ENCODE results near the gene TRAIP.

Gene TRAIP

DNA sequence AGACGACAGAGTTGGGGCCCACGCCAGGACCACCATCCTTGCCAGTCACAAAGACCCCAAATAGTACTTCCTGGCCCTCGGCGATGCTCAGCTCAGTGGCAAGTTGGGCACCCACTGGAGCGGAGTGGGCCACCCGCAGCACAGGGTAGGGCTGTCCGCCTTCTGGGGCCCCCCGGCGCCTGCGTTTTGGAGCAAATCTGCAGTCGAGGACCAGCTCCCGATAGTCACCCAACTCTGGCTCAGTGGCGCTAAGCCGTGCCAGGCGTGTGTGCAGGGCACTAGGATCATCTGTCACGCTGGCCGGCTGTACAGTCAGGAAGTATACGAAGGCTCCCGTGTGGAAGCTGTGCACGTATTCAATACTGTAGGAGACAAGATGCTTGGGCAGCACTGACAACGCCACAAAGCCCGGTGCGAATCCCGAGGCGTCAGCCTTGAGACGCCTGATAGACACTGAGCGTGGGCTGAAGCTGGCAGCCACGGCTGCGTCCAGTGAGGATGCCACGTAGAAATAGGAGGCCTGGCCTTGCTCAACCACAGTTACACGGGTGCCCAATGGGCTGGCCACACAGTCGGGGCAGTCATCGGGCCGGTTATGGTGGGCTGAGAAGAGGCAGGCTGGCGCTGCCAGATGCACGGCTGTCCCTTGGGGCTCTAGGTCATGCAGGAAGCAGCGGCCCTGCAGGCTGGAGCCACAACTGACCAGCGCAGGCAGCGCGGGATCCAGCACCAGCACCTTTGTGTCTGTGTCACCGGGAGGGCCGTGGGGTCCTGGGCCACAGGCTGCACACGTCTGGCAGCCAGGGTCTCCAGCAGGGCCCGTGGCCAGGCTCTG, 46.4 kb upstream of the TRAIP start:
- H4K20me1 ChIP-seq (ENCODE audit: insufficient read depth, low read length, poor library complexity, severe bottlenecking): no peaks in the 10 kb centered on the region
- H3K9me3 ChIP-seq (ENCODE audit: insufficient read depth, low read depth, low read length): no peaks in the 10 kb centered on the region
- H3K9ac ChIP-seq (ENCODE audit: low read depth, low read length, poor library complexity, severe bottlenecking): no peak overlapping the region
- no peak overlapping the region for H3K4me2 ChIP-seq (ENCODE audit: low read depth, low read length, poor library complexity, severe bottlenecking)
- H2AFZ ChIP-seq (ENCODE audit: low read length): no peak overlapping the region
- H3K27me3 ChIP-seq (ENCODE audit: insufficient read depth, low read length, poor library complexity, severe bottlenecking): no peaks in the 10 kb centered on the region
- H3K79me2 ChIP-seq (ENCODE audit: insufficient read depth, low read length): no peaks in the 10 kb centered on the region
- TF ChIP-seq EZH2phosphoT487 (IDR thresholded peaks at IDR 0.05; ENCODE audit: borderline replicate concordance): no peak
- TF ChIP-seq, protein P1, sequence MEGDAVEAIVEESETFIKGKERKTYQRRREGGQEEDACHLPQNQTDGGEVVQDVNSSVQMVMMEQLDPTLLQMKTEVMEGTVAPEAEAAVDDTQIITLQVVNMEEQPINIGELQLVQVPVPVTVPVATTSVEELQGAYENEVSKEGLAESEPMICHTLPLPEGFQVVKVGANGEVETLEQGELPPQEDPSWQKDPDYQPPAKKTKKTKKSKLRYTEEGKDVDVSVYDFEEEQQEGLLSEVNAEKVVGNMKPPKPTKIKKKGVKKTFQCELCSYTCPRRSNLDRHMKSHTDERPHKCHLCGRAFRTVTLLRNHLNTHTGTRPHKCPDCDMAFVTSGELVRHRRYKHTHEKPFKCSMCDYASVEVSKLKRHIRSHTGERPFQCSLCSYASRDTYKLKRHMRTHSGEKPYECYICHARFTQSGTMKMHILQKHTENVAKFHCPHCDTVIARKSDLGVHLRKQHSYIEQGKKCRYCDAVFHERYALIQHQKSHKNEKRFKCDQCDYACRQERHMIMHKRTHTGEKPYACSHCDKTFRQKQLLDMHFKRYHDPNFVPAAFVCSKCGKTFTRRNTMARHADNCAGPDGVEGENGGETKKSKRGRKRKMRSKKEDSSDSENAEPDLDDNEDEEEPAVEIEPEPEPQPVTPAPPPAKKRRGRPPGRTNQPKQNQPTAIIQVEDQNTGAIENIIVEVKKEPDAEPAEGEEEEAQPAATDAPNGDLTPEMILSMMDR (conservative IDR thresholded peaks at IDR 0.05; ENCODE audit: low read length): no peak
- H3K9me2 ChIP-seq (replicated peaks; ENCODE audit: low read depth, low read length): no peaks in the 10 kb centered on the region
- peaks cover 6% of the 10 kb centered on the region for H3K4me1 ChIP-seq (ENCODE audit: insufficient read depth, low read length, poor library complexity, severe bottlenecking)
- H3K4me3 ChIP-seq (ENCODE audit: low read length, poor library complexity, severe bottlenecking): no peak overlapping the region
- H3K36me3 ChIP-seq (ENCODE audit: insufficient read depth, low read length): no peaks in the 10 kb centered on the region
- no peaks in the 10 kb centered on the region for H3F3A ChIP-seq (ENCODE audit: low read depth)

DNA sequence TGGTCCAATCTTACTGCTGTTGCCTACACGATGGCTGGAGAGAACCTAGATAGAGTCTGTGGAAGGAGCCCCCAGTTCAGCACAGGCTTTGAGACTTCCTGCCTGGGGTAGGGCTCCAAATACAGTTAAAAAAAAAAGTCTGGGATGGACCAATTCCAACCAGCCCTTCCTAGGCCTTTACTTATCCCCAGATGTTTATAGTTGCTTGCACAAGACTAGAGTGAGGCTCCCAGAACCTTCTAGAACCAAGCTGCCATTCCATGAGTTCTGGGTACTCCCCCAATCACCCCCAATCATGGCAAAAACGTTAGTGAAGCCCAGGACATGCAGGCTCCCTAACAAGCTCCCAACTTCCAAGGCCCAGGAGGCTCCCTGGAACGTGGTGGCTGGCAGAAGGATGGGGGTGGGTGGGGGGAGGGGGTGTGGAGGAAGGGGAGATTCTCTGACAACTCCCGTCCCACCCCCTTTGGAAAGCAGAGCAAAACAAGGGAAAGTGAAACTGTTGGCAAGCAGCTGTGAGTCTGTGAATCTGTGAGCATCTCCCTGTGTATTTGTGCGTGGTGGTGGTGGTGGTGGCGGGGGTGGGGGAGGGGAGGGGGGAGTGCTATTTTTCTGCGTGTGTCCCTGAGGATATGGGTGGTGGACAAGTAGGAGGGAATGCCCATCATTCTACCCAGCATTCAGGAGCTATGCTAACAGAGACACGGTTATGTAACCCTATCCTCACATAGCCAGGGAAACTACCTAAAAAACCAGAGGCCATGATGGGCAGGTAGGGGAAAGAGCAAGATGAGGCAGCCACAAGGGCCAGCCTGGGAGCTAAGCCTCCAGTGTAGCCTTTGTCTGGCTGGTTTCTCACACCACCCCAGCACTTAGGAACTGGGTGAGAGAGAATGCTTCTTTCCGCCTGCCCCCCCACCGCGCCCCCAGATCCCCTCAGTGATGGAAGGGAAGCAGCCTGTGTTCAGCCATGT, 45.3 kb upstream of the TRAIP start:
- no peaks in the 10 kb centered on the region for H3K9me3 ChIP-seq (ENCODE audit: insufficient read depth, low read depth, low read length)
- no peak overlapping the region for H3K4me2 ChIP-seq (ENCODE audit: low read depth, low read length, poor library complexity, severe bottlenecking)
- no peak overlapping the region for H3K4me3 ChIP-seq (ENCODE audit: low read length, poor library complexity, severe bottlenecking)
- peaks cover 6% of the 10 kb centered on the region for H3K4me1 ChIP-seq (ENCODE audit: insufficient read depth, low read length, poor library complexity, severe bottlenecking)
- no peaks in the 10 kb centered on the region for H3K79me2 ChIP-seq (ENCODE audit: insufficient read depth, low read length)
- no peaks in the 10 kb centered on the region for H3F3A ChIP-seq (ENCODE audit: low read depth)
- H3K27me3 ChIP-seq (ENCODE audit: insufficient read depth, low read length, poor library complexity, severe bottlenecking): no peaks in the 10 kb centered on the region
- no peak overlapping the region for H2AFZ ChIP-seq (ENCODE audit: low read length)
- no peaks in the 10 kb centered on the region for H4K20me1 ChIP-seq (ENCODE audit: insufficient read depth, low read length, poor library complexity, severe bottlenecking)
- no peaks in the 10 kb centered on the region for H3K36me3 ChIP-seq (ENCODE audit: insufficient read depth, low read length)
- no peak overlapping the region for H3K9ac ChIP-seq (ENCODE audit: low read depth, low read length, poor library complexity, severe bottlenecking)
- no peaks in the 10 kb centered on the region for H3K9me2 ChIP-seq (replicated peaks; ENCODE audit: low read depth, low read length)
- TF ChIP-seq, protein P1 (conservative IDR thresholded peaks at IDR 0.05; ENCODE audit: low read length): no peak
- no peak for TF ChIP-seq EZH2phosphoT487 (IDR thresholded peaks at IDR 0.05; ENCODE audit: borderline replicate concordance)

DNA sequence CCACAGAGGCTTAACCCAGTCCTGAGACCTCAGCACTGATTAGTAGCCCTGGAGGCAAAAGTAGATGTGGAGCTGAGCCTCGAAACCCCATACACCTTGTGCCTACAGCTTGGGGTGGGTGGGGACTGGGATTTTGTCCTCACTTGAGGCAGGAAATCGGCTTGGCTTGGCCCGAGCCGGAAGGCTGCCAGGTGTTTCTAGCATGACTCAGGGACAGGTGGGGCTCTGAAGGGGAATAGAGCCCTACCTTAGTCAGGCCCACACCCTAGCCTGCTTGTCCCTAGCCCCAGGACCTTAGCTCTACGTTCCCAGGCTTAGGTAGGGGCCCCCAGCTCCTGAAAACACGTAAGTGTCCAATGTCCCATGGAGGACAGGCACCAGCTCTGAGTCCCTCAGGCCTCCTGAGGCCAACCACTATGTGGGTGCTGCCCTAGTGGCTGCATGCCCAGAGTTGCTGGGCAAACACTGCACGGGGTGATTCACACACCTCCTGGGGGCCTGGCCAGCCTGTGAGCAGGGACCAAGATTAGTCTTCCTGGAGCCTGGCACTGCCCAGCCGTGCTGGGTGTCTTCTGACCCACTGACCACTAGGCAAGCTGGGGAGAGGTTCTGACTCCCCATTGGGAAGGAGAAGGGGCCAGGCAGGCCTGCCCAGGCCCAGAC, 44.3 kb upstream of the TRAIP start:
- no peak for TF ChIP-seq EZH2phosphoT487 (IDR thresholded peaks at IDR 0.05; ENCODE audit: borderline replicate concordance)
- TF ChIP-seq, protein P1 (conservative IDR thresholded peaks at IDR 0.05; ENCODE audit: low read length): no peak
- H3K4me3 ChIP-seq (ENCODE audit: low read length, poor library complexity, severe bottlenecking): no peak overlapping the region
- H3F3A ChIP-seq (ENCODE audit: low read depth): no peaks in the 10 kb centered on the region
- no peaks in the 10 kb centered on the region for H3K9me2 ChIP-seq (replicated peaks; ENCODE audit: low read depth, low read length)
- no peaks in the 10 kb centered on the region for H3K4me1 ChIP-seq (ENCODE audit: insufficient read depth, low read length, poor library complexity, severe bottlenecking)
- no peaks in the 10 kb centered on the region for H3K27me3 ChIP-seq (ENCODE audit: insufficient read depth, low read length, poor library complexity, severe bottlenecking)
- H3K9me3 ChIP-seq (ENCODE audit: insufficient read depth, low read depth, low read length): no peaks in the 10 kb centered on the region
- no peak overlapping the region for H3K9ac ChIP-seq (ENCODE audit: low read depth, low read length, poor library complexity, severe bottlenecking)
- H3K79me2 ChIP-seq (ENCODE audit: insufficient read depth, low read length): no peaks in the 10 kb centered on the region
- no peaks in the 10 kb centered on the region for H3K36me3 ChIP-seq (ENCODE audit: insufficient read depth, low read length)
- no peak overlapping the region for H2AFZ ChIP-seq (ENCODE audit: low read length)
- no peak overlapping the region for H3K4me2 ChIP-seq (ENCODE audit: low read depth, low read length, poor library complexity, severe bottlenecking)
- no peaks in the 10 kb centered on the region for H4K20me1 ChIP-seq (ENCODE audit: insufficient read depth, low read length, poor library complexity, severe bottlenecking)
